H1 (cell line): ENCODE measurements around the gene TRIM59. TPM values are rescaled to one million over a fixed set of nuclear protein-coding genes. Genes with fewer than 3 reads are reported as not detected.

Experiments
- CTCF ChIA-PET: fragments of 300-600 bp; sonication (Branson Sonifier 250); formaldehyde crosslinking; loops from one replicate; lab custom pipeline; 2021; ENCODE audit not compliant: partially characterized antibody; lab: Charles Lee
- POLR2A ChIA-PET: fragments of 300-600 bp; sonication (Branson Sonifier 250); formaldehyde crosslinking; loops from one replicate; lab custom pipeline; 2021; ENCODE audit warnings: inconsistent platforms; ENCODE audit not compliant: partially characterized antibody; lab: Charles Lee
- DNase-seq, 2 experiments: peaks; one replicate each; pipeline versions ENCODE4 v3.0.0 to v3.0.0-alpha.2; 2010 to 2022; ENCODE audit warnings: low spot score in 2 of 2, low read depth in 1 of 2, mixed read lengths in 1 of 2
- FAIRE-seq: peaks from 2 replicates; lab custom pipeline; 2011; peaks lifted over from hg19 to GRCh38; lab: Jason Lieb, UNC
- H2AFZ ChIP-seq: 2 replicates; pipeline ENCODE4 v1.8.1; 2012; ENCODE audit warnings: low read length, inconsistent platforms
- H2AK5ac ChIP-seq: 2 replicates; pipeline ENCODE4 v1.6.1; 2013; ENCODE audit warnings: low read depth, low read length
- H2BK120ac ChIP-seq: replicated peaks from 2 replicates; pipeline ENCODE3; 2013; ENCODE audit warnings: low read depth, low read length, inconsistent platforms
- H2BK12ac ChIP-seq: 2 replicates; pipeline ENCODE4 v1.6.1; 2013; ENCODE audit warnings: low read depth, low read length
- H2BK15ac ChIP-seq: 2 replicates; pipeline ENCODE4 v1.6.1; 2013; ENCODE audit warnings: low read length
- H2BK20ac ChIP-seq: 2 replicates; pipeline ENCODE4 v1.6.1; 2013; ENCODE audit warnings: low read length
- H2BK5ac ChIP-seq: 2 replicates; pipeline ENCODE4 v1.6.1; 2013; ENCODE audit warnings: low read depth, low read length
- H3K14ac ChIP-seq: 2 replicates; pipeline ENCODE4 v1.6.1; 2013; ENCODE audit warnings: inconsistent platforms; ENCODE audit not compliant: insufficient read length
- H3K18ac ChIP-seq: 2 replicates; pipeline ENCODE4 v1.6.1; 2013; ENCODE audit warnings: low read length; ENCODE audit errors: extremely low read depth
- H3K23ac ChIP-seq: 2 replicates; pipeline ENCODE4 v1.6.1; 2013; ENCODE audit warnings: inconsistent platforms; ENCODE audit not compliant: insufficient read length
- H3K23me2 ChIP-seq: 2 replicates; pipeline ENCODE4 v1.6.1; 2013; ENCODE audit warnings: low read depth, low read length
- H3K27ac ChIP-seq: 2 replicates; pipeline ENCODE4 v1.6.1; 2011; ENCODE audit warnings: low read depth, low read length, inconsistent platforms
- H3K27me3 ChIP-seq, 4 experiments: replicated peaks in 1 of 4; 1 replicate in 1 of 4; 2 replicates in 3 of 4; pipeline versions ENCODE4 v1.6.1 to v1.8.1; 2011 to 2013; ENCODE audit warnings: low read length in 3 of 4, mild to moderate bottlenecking in 3 of 4, inconsistent platforms in 2 of 4, mixed read lengths in 2 of 4, moderate library complexity in 1 of 4; ENCODE audit not compliant: control insufficient read depth in 3 of 4, insufficient read depth in 3 of 4; ENCODE audit errors: extremely low read depth in 1 of 4
- H3K36me3 ChIP-seq, 4 experiments: 2 replicates each; pipeline versions ENCODE4 v1.6.1 to v1.8.1; 2011 to 2013; ENCODE audit warnings: mild to moderate bottlenecking in 4 of 4, low read length in 3 of 4, moderate library complexity in 2 of 4, control low read depth in 1 of 4, inconsistent platforms in 1 of 4; ENCODE audit not compliant: insufficient read depth in 4 of 4, control insufficient read depth in 2 of 4
- H3K4ac ChIP-seq: replicated peaks from 2 replicates; pipeline ENCODE3; 2013; ENCODE audit warnings: low read length, low read depth, mixed read lengths, inconsistent platforms; ENCODE audit not compliant: insufficient read length
- H3K4me1 ChIP-seq, 4 experiments: replicated peaks in 1 of 4; 1 replicate in 1 of 4; 2 replicates in 3 of 4; pipeline versions ENCODE4 v1.6.1 to v1.8.1; 2011 to 2013; ENCODE audit warnings: low read length in 3 of 4, inconsistent platforms in 2 of 4, mixed read lengths in 1 of 4; ENCODE audit not compliant: insufficient read depth in 4 of 4, control insufficient read depth in 3 of 4
- H3K4me2 ChIP-seq, 2 experiments: 2 replicates each; pipeline versions ENCODE4 v1.6.1 to v1.8.1; 2011 to 2013; ENCODE audit warnings: low read depth in 2 of 2, low read length in 2 of 2, control low read depth in 1 of 2, inconsistent platforms in 1 of 2, mild to moderate bottlenecking in 1 of 2; ENCODE audit not compliant: insufficient read depth in 1 of 2
- H3K4me3 ChIP-seq, 4 experiments: fragments of 200-600, 300-600 bp in 1 of 4; sonication (generic), shearing (Covaris generic), sonication (Bioruptor Twin) in 1 of 4; 2 replicates each; pipeline versions ENCODE4 v1.5.1 to v1.8.1; 2011 to 2016; ENCODE audit warnings: low read length in 4 of 4, low read depth in 3 of 4, control low read depth in 2 of 4, inconsistent platforms in 2 of 4, mild to moderate bottlenecking in 2 of 4, mixed read lengths in 1 of 4, moderate library complexity in 1 of 4; ENCODE audit not compliant: insufficient read depth in 2 of 4; ENCODE audit errors: extremely low read depth in 1 of 4
- H3K56ac ChIP-seq: replicated peaks from 2 replicates; pipeline ENCODE3; 2013; ENCODE audit warnings: low read depth, mild to moderate bottlenecking, mixed read lengths, low read length, inconsistent platforms; ENCODE audit not compliant: insufficient read length
- H3K79me1 ChIP-seq: 2 replicates; pipeline ENCODE4 v1.6.1; 2013; ENCODE audit warnings: low read depth, low read length, control low read depth
- H3K79me2 ChIP-seq, 2 experiments: 2 replicates each; pipeline versions ENCODE4 v1.6.1 to v1.8.1; 2012 to 2013; ENCODE audit warnings: low read length in 2 of 2, mild to moderate bottlenecking in 2 of 2, inconsistent platforms in 1 of 2; ENCODE audit not compliant: insufficient read depth in 2 of 2, control insufficient read depth in 1 of 2
- H3K9ac ChIP-seq, 4 experiments: replicated peaks in 1 of 4; 1 replicate in 1 of 4; 2 replicates in 3 of 4; pipeline versions ENCODE4 v1.6.1 to v1.8.1; 2011 to 2013; ENCODE audit warnings: low read depth in 3 of 4, low read length in 3 of 4, control low read depth in 2 of 4, mild to moderate bottlenecking in 2 of 4, moderate library complexity in 2 of 4, inconsistent platforms in 1 of 4; ENCODE audit errors: extremely low read depth in 1 of 4
- H3K9me3 ChIP-seq, 2 experiments: 2 replicates each; pipeline versions ENCODE4 v1.6.1 to v1.8.1; 2012 to 2013; ENCODE audit warnings: mild to moderate bottlenecking in 2 of 2, moderate library complexity in 2 of 2, control low read depth in 1 of 2, inconsistent platforms in 1 of 2, low read depth in 1 of 2, low read length in 1 of 2, mixed read lengths in 1 of 2; ENCODE audit not compliant: insufficient read depth in 2 of 2
- H4K20me1 ChIP-seq, 2 experiments: replicated peaks in 1 of 2; 2 replicates each; pipeline versions ENCODE3 to v1.8.1; 2011 to 2013; ENCODE audit warnings: inconsistent platforms in 2 of 2, low read length in 2 of 2, mild to moderate bottlenecking in 1 of 2; ENCODE audit not compliant: insufficient read depth in 2 of 2, control insufficient read depth in 1 of 2
- H4K5ac ChIP-seq: 2 replicates; pipeline ENCODE4 v1.6.1; 2013; ENCODE audit warnings: low read length, low read depth, mixed read lengths, inconsistent platforms; ENCODE audit not compliant: insufficient read length
- H4K8ac ChIP-seq: 2 replicates; pipeline ENCODE4 v1.8.0; 2013; ENCODE audit warnings: mild to moderate bottlenecking, moderate library complexity, low read length, inconsistent platforms; ENCODE audit not compliant: insufficient read depth; ENCODE audit errors: extremely low read depth
- H4K91ac ChIP-seq: replicated peaks from 2 replicates; pipeline ENCODE3; 2013; ENCODE audit warnings: low read length, mixed read lengths, inconsistent platforms; ENCODE audit not compliant: insufficient read length
- BACH1 ChIP-seq: IDR thresholded peaks from 2 replicates; pipeline ENCODE4 v1.6.1; 2012; ENCODE audit warnings: low read length, improper control_type of control experiment
- CHD1 ChIP-seq: IDR thresholded peaks from 2 replicates; pipeline ENCODE4 v1.6.1; 2012; ENCODE audit warnings: low read depth, low read length, improper control_type of control experiment
- PHF8 ChIP-seq: fragments of 200-600 bp; sonication (generic); conservative IDR thresholded peaks from 2 replicates; pipeline ENCODE4 v1.7.1; 2012; ENCODE audit warnings: low read depth, mild to moderate bottlenecking, inconsistent platforms, low read length, moderate library complexity
- POLR2AphosphoS5 ChIP-seq: IDR thresholded peaks from 2 replicates; pipeline ENCODE4 v1.6.1; 2011; ENCODE audit warnings: low read depth, low read length
- SAP30 ChIP-seq: fragments of 300-600 bp; sonication (generic); IDR thresholded peaks from 2 replicates; pipeline ENCODE4 v1.7.1; 2012; ENCODE audit warnings: low read length, moderate library complexity, mild to moderate bottlenecking, inconsistent platforms; ENCODE audit not compliant: insufficient read depth, insufficient replicate concordance
- SIN3A ChIP-seq, 2 experiments: IDR thresholded peaks in 1 of 2; conservative IDR thresholded peaks in 1 of 2; 2 replicates each; pipeline ENCODE4 v1.6.1; 2011 to 2012; ENCODE audit warnings: low read length in 2 of 2, improper control_type of control experiment in 1 of 2, low read depth in 1 of 2, mild to moderate bottlenecking in 1 of 2
- SP1 ChIP-seq: IDR thresholded peaks from 2 replicates; pipeline ENCODE4 v1.6.1; 2011; ENCODE audit warnings: low read depth, low read length
- TAF1 ChIP-seq: IDR thresholded peaks from 2 replicates; pipeline ENCODE4 v1.6.1; 2011; ENCODE audit warnings: mild to moderate bottlenecking, low read depth, low read length
- TAF7 ChIP-seq: optimal IDR thresholded peaks from 2 replicates; pipeline ENCODE3; 2011; ENCODE audit warnings: low read depth, mild to moderate bottlenecking, inconsistent platforms, low read length, moderate library complexity, borderline replicate concordance
- WGBS, 2 experiments: shearing (Covaris generic) in 1 of 2; methylation state at CpG; one replicate each; pipeline versions ENCODE4 v1.1.6 to v1.1.7; 2013 to 2015; ENCODE audit warnings: low lambda C conversion rate in 2 of 2, mixed read lengths in 2 of 2, inconsistent platforms in 1 of 2, low coverage in 1 of 2, missing lambda C conversion rate in 1 of 2; ENCODE audit not compliant: insufficient replicate concordance in 2 of 2, insufficient coverage in 1 of 2, insufficient read length in 1 of 2; ENCODE audit errors: extremely low coverage in 1 of 2, missing lambda C conversion rate in 1 of 2; 5-methylcytosine and 5-hydroxymethylcytosine counted together
- polyA plus RNA-seq, 7 experiments: library from polyadenylated mRNA; depleted of rRNA in 3 of 7; stranded (reverse) in 5 of 7; unstranded in 2 of 7; fragments of >200 nt in 5 of 7; fragments of 200-250 nt in 2 of 7; gene quantifications; 1 replicate in 5 of 7; 2 replicates in 1 of 7; 4 replicates in 1 of 7; pipeline versions ENCODE4 v1.2.1 to v1.2.3, GENCODE V29; 2011 to 2013; ENCODE audit warnings: missing spikeins in 2 of 7, mixed read lengths in 2 of 7
- total RNA-seq: library from RNA; stranded (reverse); fragmentation: NEBNext Ultra II Directional; extraction: Animal tissue kit (Norgen Biotek cat#: 25700); gene quantifications from 2 replicates; pipeline ENCODE4 v1.2.1, GENCODE V29; 2021
- TF ChIP-seq, protein P1 (sequence below), 3 experiments: IDR thresholded peaks; 1 replicate in 2 of 3; 2 replicates in 1 of 3; pipeline versions ENCODE4 v1.5.1 to v1.6.1; 2011; ENCODE audit warnings: low read length in 3 of 3, mild to moderate bottlenecking in 3 of 3, inconsistent platforms in 2 of 3, low read depth in 1 of 3, moderate library complexity in 1 of 3; ENCODE audit not compliant: insufficient read depth in 1 of 3; ENCODE audit errors: control extremely low read depth in 1 of 3

Gene TRIM59
- total and polyA plus RNA-seq, 2 of the 8 experiments (the other 6 are each of a cell fraction or from before 2014, with no cell fraction given) = 11.6 to 53.4 TPM

DNA sequence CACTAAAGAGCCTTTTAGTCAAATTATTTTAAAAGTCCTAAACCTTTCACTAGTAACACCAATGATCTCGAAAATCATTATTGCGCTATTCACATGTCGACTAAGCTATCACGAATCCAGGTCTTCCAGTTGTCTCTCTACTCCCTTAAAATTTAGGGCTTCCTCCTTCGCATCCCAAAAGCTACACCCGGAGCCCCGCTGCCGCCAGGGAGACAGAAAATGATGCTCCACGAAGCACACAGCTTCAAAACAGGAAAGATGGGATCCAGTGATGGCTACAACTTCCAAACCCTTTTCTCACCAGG, 50.8 kb downstream of the TRIM59 start:
- peaks cover 19 to 64% of the 10 kb centered on the region in 2 experiments for H3K79me2 ChIP-seq
- POLR2A ChIA-PET = interaction anchor here (0.8 to 2.3 kb wide), 3 partner anchors 9 to 18 kb away, joined by 3 to 7 read pairs (median 4); no protein-coding TSS in a partner anchor
- no peak overlapping the region for H3K14ac ChIP-seq

More for the DNA sequence above, 50.8 kb downstream of the TRIM59 start:
- Histone ChIP-seq H2AK5ac (no peak overlapping the region), H4K20me1 (peaks cover 18% of the 10 kb centered on the region in 2 experiments), H4K8ac (peak overlapping the region; percentile 26; the same call in 1 of the 2 replicates), H2BK20ac (no peak overlapping the region), H2BK120ac (no peak overlapping the region), H3K4me2 (peak overlapping the region; percentile 72 to 91), H3K9ac (peak overlapping the region; percentile 44 to 96 (median 90)), H2BK5ac (peak overlapping the region; percentile 46; the same call in 1 of the 2 replicates), H2BK12ac (no peak overlapping the region), H3K4ac (no peak overlapping the region), H3K18ac (peak overlapping the region; percentile 78; the same call in 1 of the 2 replicates), H3K23me2 (peaks cover 5% of the 10 kb centered on the region; the same call in 1 of the 2 replicates), H3K27ac (peak overlapping the region; percentile 97; the same call in 1 of the 2 replicates), H3K23ac (no peak overlapping the region), H3K27me3 (no peaks in the 10 kb centered on the region), H2BK15ac (no peak overlapping the region), H4K91ac (no peak overlapping the region), H3K4me1 (no peaks in the 10 kb centered on the region; a peak in 3 of 7 replicates), H3K4me3 (peak overlapping the region; percentile 84 to 99 (median 92)), H2AFZ (peak overlapping the region; percentile 94), H4K5ac (no peak overlapping the region), H3K36me3 (no peaks in the 10 kb centered on the region; a peak in 1 of 8 replicates), H3K56ac (no peak overlapping the region), H3K9me3 (no peaks in the 10 kb centered on the region), H3K79me1 (no peaks in the 10 kb centered on the region)
- TF ChIP-seq SAP30 = peak; percentile 68
- peak; percentile 28; the same call in 1 of the 2 replicates for TF ChIP-seq PHF8
- TF ChIP-seq, protein P1, sequence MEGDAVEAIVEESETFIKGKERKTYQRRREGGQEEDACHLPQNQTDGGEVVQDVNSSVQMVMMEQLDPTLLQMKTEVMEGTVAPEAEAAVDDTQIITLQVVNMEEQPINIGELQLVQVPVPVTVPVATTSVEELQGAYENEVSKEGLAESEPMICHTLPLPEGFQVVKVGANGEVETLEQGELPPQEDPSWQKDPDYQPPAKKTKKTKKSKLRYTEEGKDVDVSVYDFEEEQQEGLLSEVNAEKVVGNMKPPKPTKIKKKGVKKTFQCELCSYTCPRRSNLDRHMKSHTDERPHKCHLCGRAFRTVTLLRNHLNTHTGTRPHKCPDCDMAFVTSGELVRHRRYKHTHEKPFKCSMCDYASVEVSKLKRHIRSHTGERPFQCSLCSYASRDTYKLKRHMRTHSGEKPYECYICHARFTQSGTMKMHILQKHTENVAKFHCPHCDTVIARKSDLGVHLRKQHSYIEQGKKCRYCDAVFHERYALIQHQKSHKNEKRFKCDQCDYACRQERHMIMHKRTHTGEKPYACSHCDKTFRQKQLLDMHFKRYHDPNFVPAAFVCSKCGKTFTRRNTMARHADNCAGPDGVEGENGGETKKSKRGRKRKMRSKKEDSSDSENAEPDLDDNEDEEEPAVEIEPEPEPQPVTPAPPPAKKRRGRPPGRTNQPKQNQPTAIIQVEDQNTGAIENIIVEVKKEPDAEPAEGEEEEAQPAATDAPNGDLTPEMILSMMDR (IDR thresholded peaks at IDR 0.05; ENCODE audit: control extremely low read depth in 1 of 3, insufficient read depth in 1 of 3, low read depth in 1 of 3, low read length in 3 of 3) = no peak
- 0 out of 2 replicates have a peak, but pooled peaks have one; percentile 28 for TF ChIP-seq TAF1
- peak; percentile 15 for TF ChIP-seq TAF7
- no peak for TF ChIP-seq SP1
- TF ChIP-seq SIN3A (conservative IDR thresholded peaks at IDR 0.05 in 1 of 2, IDR thresholded peaks at IDR 0.05 in 1 of 2; ENCODE audit: low read depth in 1 of 2, low read length in 2 of 2) = 0 out of 4 replicates have a peak, but pooled peaks of 1 of the 2 experiments have one; percentile 40
- TF ChIP-seq BACH1 = no peak
- TF ChIP-seq POLR2AphosphoS5 = no peak
- no peak for TF ChIP-seq CHD1
- 1% methylated on average over 9 of the region's 9 CpGs; no CpG with 5 or more reads in 1 of the 2 experiments for WGBS, 2 experiments
- CTCF ChIA-PET = no interaction called here
- no peak for FAIRE-seq
- DNase-seq = no peak
